Stimulated activated CD8-positive, alpha-beta memory T cell treated with anti-CD3 and anti-CD28 coated beads, Interleukin-7, amount 100 ng/mL, for 24 hours (primary cell): ENCODE data around the gene SYPL1.

Experiments used
- DNase-seq: peaks from one replicate; pipeline ENCODE4 v3.0.0-alpha.2; 2020; ENCODE audit warnings: low read depth

SYPL1 gene

GRCh38 chr7:106092204-106092603 is 19.9 kb downstream of the SYPL1 start:
- DNase-seq: no peak

DNA sequence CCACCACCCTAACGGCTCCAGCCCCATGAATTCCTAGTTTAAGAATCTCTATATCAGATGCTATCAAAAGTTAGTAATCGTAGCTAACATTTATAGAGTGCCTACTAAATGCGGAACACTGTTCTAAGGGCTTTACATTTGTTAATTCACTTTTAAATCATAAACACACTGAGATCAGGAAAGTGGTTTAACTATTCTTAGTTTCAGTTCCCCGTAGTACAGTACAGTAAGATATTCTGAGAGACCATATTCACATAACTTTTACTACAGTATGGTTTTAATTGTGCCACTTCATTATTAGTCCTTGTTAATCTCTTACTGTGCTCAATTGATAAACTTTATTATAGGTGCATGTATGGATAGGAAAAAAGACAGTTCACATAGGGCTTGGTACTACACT is 22.5 kb downstream of the SYPL1 start:
- DNase-seq: no peak

DNA sequence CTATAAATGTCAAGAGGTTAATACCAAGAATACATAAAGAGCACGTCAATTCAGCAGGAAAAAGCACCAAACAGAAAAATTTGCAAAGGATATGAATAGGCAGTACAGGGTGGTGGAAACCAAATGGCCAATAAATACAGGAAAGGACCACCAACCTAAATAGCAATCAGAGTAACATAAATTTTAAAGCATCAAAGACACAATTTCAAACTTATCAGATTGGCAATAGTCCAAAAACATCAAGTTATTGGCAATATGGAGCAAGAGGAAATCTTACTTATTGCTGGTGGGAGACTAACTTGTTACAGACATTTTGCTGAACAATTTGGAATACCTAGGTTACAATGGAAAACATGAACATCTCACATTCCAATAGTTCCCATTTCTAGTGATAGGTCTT is 24.1 kb downstream of the SYPL1 start:
- no peak for DNase-seq

- no peak for DNase-seq
Observed at GRCh38 chr7:106086062-106086461, 26.1 kb downstream of the SYPL1 start.

DNA sequence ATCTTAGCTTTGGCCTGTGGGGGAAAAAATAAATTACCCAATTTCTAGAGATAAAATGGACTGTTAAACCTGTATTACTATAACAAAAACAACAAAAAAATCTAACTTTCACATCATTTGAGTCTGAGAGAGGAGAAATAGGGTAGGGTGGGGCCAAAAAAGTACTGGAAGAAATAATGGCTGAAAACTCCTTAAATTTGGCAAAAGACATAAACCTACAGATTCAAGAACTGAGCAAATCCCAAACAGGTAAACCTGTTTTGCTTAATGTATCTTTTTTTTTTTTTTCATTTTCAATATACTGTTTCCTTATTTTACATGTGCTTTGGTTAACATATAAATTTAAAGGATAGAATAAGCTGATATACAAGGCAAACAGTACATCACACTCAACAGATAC is 27.1 kb downstream of the SYPL1 start:
- no peak for DNase-seq

GRCh38 chr7:106083717-106084116 is 28.4 kb downstream of the SYPL1 start:
- DNase-seq: no peak

GRCh38 chr7:106082087-106082854 is 29.8 kb downstream of the SYPL1 start:
- DNase-seq: no peak

DNA sequence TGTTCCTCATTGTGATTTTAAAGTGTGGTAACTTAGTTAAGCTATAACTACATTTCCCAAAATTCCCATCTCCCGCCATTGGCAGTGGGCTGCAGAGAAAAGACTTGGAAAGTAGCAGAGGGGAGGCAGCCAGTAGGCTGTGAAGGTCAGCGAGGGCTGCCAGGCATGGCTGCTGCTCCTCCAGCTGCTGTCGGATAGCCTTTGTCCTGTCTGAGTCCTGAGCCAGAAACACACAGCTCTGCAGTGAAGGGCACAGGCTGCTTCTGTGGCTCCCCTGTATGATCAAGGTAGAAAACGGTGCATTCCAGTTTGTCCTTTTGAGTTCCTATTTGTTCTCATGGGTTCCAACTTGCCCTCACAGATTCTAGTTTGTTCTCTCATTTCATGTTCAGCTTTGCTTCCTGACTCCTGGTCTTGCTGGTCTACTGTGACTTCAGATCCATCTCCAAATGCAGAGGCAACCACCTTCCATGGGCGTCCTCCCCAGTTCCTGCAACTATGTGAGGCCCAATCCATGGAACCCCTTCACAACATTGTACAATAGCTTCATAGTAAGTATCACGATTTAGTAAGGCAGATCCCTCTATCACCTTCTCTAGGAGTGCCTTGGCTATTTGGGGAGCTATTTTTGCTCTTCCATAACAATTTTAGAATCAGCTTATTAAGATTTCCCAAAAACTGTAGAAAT is 31.7 kb downstream of the SYPL1 start:
- DNase-seq: no peak

GRCh38 chr7:106076537-106076936 is 35.6 kb downstream of the SYPL1 start:
- no peak for DNase-seq

DNA sequence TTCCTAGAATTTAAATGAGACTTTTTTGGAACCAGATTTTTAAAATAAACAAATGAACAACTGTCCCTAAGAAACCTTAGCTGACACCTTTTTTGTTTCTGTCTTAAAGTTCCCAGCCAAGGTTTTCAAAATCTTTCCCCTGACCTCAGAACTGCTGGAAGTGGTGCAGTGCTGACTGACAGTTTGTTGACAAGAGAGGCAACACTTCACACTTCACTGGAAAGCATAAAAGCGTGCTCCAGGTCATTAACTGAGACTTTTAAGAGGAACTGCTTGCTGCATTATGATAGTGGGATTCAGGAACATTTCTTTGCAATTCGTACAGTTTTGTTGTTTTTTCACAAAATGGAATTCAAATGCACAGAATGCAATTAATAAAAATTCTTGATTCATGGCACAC is 36.2 kb downstream of the SYPL1 start:
- DNase-seq: no peak

GRCh38 chr7:106074257-106074656 is 37.9 kb downstream of the SYPL1 start:
- no peak for DNase-seq

DNA sequence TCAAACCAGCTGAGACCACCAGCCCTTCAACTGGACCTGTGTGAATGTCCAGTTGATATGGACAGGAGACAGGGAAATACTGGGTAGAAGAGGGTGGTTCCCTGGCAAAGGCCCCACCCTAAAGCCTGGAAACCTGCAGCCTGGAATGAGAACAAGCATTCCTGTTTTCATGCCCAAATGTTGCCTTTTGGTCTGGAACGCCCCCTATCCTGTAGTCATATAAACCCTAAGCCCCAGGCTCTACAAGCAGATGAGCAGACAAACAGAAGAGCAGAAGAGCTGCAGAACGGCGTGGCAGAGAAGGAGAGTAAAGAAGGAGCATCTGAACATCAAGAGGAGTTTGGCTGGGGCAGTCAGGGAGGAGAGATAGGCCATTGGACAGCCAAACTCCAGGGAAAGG is 38.4 kb downstream of the SYPL1 start:
- DNase-seq: no peak

DNA sequence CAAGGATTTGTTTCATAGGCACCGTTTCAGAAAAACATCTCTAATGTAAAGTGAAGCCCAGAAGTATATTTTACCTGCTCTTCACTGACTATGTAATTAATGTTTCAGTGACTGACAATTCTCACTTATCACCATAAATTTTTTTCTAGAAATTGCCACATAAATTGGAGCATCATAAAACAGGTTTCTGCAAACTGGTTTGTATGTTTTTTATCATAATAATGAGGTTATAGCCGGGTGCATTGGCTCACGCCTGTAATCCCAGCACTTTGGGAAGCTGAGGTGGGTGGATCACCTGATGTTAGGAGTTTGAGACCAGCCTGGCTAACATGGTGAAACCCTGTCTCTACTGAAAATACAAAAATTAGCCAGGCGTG is 39.4 kb downstream of the SYPL1 start:
- no peak for DNase-seq

GRCh38 chr7:106071999-106072714 is 40.0 kb downstream of the SYPL1 start:
- DNase-seq: no peak

DNA sequence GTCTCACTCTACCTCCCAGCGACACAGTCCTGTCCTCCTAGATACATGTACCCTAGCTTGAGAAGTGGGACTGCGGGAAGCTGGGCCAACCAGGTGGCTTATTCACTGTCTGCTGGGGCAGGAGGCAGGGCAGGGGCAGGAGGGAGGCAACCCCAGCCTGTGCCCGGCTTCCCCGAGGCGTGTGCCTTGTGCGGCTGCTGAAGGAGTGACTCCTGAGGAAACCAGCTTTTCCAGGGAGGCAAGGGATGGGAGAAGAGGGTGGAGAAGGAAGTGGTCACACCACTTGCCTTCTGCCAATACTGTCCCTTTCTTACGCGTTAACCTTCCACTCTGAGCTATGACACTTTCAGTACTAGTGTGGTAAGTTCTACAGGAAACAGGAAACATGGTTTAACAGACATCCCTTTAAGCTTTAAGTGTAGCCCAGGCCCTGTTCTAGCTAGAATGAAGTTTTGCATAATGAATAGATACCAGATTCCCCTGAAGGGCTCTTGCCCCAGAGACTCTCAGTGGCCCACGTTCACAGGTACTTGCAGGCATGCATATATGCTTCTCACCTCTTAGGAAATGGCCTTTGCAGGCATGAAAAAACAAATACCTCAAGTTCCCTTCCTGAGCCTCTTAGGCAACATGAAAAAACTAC is 40.6 kb downstream of the SYPL1 start:
- DNase-seq: no peak

DNA sequence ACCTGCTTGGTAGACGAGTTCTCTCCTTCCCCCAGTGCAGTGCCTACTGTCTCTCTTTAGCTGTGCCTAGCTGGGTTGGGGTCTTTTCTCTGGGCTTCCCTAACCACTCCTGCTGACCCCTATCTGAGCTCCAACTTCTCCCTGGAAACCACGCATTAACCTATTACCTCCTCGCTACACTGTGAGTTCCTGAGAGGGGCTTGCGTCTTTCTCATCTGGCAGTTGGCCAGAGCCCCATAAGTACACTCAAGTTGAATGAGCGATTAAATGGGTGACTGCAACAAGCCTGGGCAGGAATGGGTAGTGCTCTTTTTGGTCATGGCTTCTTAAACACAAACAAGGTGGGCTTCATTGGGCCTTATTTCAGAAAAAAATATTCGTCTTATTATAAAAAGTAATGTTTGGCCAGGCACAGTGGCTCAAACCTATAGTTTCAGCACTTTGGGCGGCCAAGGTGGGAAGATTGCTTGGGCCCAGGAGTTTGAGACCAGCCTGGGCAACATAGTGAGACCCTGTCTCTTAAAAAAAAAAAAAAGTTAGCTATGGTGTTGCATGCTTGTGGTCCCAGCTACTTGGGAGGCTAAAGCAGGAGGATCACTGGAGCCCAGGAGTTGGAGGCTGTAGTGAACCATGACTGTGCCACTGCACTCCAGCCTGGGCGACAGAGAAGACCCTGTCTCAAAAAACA is 41.4 kb downstream of the SYPL1 start:
- DNase-seq: no peak

GRCh38 chr7:106070201-106070551 is 41.9 kb downstream of the SYPL1 start:
- no peak for DNase-seq

- DNase-seq: no peak
Observed at GRCh38 chr7:106069471-106070200, 42.5 kb downstream of the SYPL1 start.

DNA sequence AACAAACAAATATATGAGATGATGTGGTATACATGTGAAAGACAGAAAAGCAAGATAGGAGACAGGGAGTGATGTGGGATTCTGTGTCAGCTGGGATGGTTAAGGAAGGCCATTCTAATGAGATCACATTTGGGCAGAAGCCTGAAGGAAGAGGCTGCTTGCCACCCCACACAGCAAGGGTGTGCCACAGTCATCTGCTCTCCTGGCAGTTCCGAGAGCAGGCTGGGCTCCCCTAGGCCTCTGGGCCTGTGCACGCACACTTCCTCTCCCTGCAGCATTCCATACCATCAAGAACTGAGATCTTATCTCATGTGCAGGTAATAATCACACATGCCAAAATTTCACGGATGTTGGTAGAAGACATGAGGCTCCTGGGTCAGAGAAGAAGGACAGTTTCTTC is 43.1 kb downstream of the SYPL1 start:
- no peak for DNase-seq

DNA sequence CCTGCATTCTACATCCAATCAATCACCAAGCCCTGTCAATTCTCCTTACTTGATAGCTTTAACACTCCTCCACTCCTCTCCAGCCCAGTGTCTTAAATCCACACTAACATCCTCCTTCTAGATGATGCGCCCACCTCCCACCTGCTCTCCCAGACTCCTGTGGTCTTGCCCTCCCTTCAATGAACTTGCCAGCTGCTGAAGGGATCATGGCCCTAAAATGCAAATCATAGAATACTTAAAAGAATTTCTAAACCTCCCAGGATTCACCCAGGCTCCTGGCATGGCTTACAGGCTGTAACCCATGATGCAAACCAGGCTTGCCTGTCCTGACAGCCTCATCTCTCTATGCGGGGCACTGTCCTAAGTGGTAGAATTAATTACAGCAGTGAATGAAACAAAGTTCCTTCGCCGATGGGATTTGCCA is 43.6 kb downstream of the SYPL1 start:
- no peak for DNase-seq

GRCh38 chr7:106067678-106068077 is 44.4 kb downstream of the SYPL1 start:
- DNase-seq: no peak
